ENCODE measurements around the gene ADAMTSL1.
A peak's percentile ranks its signal among the peaks of the same experiment; 100 is the strongest.

The ADAMTSL1 gene

DNA sequence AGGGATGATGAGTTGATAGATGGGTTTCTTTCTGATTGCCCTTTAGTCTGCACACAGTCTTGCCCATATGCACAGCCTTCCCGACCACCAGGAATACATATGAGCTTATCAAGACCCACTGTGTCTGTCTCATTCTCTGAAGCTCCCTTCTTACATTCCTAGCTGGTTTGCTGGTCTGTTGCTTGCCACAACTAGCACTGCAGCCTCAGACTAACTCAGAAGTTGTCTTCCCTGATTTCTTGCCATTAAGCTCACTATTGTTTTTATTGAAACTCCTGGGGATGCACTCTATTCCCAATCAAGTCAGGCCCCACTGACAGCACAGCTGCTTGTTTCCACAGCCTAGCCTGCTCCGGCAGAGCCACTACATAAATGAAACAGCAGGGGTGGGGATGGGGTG lies 461.6 kb downstream of the ADAMTSL1 start:
- Histone ChIP-seq H3K79me2 (ENCODE audit: insufficient read depth, low read length) (no peaks in the 10 kb centered on the region), H3K36me3 (ENCODE audit: insufficient read depth, low read length) (no peaks in the 10 kb centered on the region), H2AFZ (ENCODE audit: low read length) (no peak overlapping the region), H3K4me2 (ENCODE audit: low read depth, low read length, poor library complexity, severe bottlenecking) (peak overlapping the region; percentile 38), H3K9ac (ENCODE audit: low read depth, low read length, poor library complexity, severe bottlenecking) (no peak overlapping the region), H3K4me3 (ENCODE audit: low read length, poor library complexity, severe bottlenecking) (no peak overlapping the region), H3K4me1 (ENCODE audit: insufficient read depth, low read length, poor library complexity, severe bottlenecking) (peaks cover 16% of the 10 kb centered on the region), H3K9me2 (replicated peaks; ENCODE audit: low read depth, low read length) (no peaks in the 10 kb centered on the region), H4K20me1 (ENCODE audit: insufficient read depth, low read length, poor library complexity, severe bottlenecking) (no peaks in the 10 kb centered on the region), H3K9me3 (ENCODE audit: insufficient read depth, low read depth, low read length) (0 out of 2 replicates have a peak, but pooled peaks cover 4% of the 10 kb centered on the region), H3K27me3 (ENCODE audit: insufficient read depth, low read length, poor library complexity, severe bottlenecking) (no peaks in the 10 kb centered on the region), H3F3A (ENCODE audit: low read depth) (no peaks in the 10 kb centered on the region)
- TF ChIP-seq, protein P1, sequence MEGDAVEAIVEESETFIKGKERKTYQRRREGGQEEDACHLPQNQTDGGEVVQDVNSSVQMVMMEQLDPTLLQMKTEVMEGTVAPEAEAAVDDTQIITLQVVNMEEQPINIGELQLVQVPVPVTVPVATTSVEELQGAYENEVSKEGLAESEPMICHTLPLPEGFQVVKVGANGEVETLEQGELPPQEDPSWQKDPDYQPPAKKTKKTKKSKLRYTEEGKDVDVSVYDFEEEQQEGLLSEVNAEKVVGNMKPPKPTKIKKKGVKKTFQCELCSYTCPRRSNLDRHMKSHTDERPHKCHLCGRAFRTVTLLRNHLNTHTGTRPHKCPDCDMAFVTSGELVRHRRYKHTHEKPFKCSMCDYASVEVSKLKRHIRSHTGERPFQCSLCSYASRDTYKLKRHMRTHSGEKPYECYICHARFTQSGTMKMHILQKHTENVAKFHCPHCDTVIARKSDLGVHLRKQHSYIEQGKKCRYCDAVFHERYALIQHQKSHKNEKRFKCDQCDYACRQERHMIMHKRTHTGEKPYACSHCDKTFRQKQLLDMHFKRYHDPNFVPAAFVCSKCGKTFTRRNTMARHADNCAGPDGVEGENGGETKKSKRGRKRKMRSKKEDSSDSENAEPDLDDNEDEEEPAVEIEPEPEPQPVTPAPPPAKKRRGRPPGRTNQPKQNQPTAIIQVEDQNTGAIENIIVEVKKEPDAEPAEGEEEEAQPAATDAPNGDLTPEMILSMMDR (conservative IDR thresholded peaks at IDR 0.05; ENCODE audit: low read length) = no peak

DNA sequence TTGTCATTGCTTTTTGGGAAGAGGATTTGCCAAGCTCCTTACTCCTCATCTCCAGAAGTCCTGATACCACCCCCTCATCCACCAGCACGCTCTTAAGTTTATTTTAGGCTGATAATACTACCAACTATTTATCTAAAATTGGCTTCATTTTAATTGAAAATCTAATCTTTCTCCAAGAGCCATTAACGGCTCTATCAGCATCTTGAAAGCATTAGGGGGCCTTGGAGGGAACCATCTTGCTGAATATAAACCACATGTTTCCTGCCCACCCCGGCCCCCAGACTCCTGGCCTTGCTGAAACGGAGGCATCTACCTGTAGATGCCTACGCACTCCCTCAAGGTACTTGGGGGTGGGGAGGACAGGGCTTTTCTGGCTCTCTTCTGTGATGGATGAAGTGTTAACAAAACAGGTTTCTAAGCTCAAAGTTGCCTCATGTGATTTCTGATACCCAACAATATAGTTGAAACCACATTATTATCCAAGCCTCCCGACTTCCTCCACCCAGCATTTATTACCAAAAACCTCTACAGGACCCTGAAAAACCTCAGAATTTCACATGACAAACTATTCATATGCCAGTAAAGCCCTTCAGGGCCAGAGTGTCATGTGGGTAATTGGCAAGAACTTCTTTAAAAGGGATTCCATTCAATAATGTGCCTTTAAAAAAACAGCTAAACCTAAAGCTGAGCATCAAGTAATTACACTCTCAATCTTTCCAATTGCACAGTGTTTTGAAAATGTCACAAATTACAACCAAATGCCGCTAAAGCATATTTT lies 462.3 kb downstream of the ADAMTSL1 start:
- Histone ChIP-seq H3K36me3 (ENCODE audit: insufficient read depth, low read length) (no peaks in the 10 kb centered on the region), H3K27me3 (ENCODE audit: insufficient read depth, low read length, poor library complexity, severe bottlenecking) (no peaks in the 10 kb centered on the region), H3K9ac (ENCODE audit: low read depth, low read length, poor library complexity, severe bottlenecking) (no peak overlapping the region), H3K9me3 (ENCODE audit: insufficient read depth, low read depth, low read length) (0 out of 2 replicates have a peak, but pooled peaks cover 4% of the 10 kb centered on the region), H3K9me2 (replicated peaks; ENCODE audit: low read depth, low read length) (no peaks in the 10 kb centered on the region), H3K4me2 (ENCODE audit: low read depth, low read length, poor library complexity, severe bottlenecking) (peak overlapping the region; percentile 38), H3K4me3 (ENCODE audit: low read length, poor library complexity, severe bottlenecking) (peak overlapping the region; percentile 6), H3K4me1 (ENCODE audit: insufficient read depth, low read length, poor library complexity, severe bottlenecking) (peaks cover 16% of the 10 kb centered on the region), H3F3A (ENCODE audit: low read depth) (no peaks in the 10 kb centered on the region), H3K79me2 (ENCODE audit: insufficient read depth, low read length) (no peaks in the 10 kb centered on the region), H2AFZ (ENCODE audit: low read length) (peak overlapping the region; percentile 3; the same call in 1 of the 2 replicates), H4K20me1 (ENCODE audit: insufficient read depth, low read length, poor library complexity, severe bottlenecking) (no peaks in the 10 kb centered on the region)
- TF ChIP-seq, protein P1 (conservative IDR thresholded peaks at IDR 0.05; ENCODE audit: low read length) = no peak
- TF ChIP-seq EZH2phosphoT487 (IDR thresholded peaks at IDR 0.05; ENCODE audit: borderline replicate concordance) = no peak

DNA sequence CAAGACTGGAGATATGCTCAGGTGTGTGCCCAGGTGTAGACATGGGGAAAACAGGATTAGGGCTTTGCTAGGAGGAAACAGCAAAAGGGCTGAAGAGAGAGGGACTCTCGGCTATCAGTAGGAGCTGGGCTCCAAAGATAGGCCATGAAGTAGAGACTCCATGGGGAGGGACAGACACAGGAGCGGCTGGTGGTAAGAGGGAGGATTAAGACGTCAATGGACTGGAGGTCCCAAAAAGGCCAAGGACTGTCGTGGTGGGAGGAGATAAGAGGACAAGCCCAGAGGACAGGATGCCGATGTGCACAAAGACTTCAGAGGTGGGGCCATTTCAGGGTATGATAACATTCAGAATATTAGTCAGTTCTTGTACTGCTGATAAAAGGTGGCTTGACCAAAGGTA lies 466.0 kb downstream of the ADAMTSL1 start:
- no peaks in the 10 kb centered on the region for H3K79me2 ChIP-seq (ENCODE audit: insufficient read depth, low read length)
- TF ChIP-seq, protein P1 (conservative IDR thresholded peaks at IDR 0.05; ENCODE audit: low read length) = no peak
- TF ChIP-seq EZH2phosphoT487 (IDR thresholded peaks at IDR 0.05; ENCODE audit: borderline replicate concordance) = no peak
- H3K9ac ChIP-seq (ENCODE audit: low read depth, low read length, poor library complexity, severe bottlenecking) = no peak overlapping the region

More for the DNA sequence above, 466.0 kb downstream of the ADAMTSL1 start:
- no peaks in the 10 kb centered on the region for H3F3A ChIP-seq (ENCODE audit: low read depth)
- H3K4me2 ChIP-seq (ENCODE audit: low read depth, low read length, poor library complexity, severe bottlenecking) = no peak overlapping the region
- H3K36me3 ChIP-seq (ENCODE audit: insufficient read depth, low read length) = no peaks in the 10 kb centered on the region
- no peaks in the 10 kb centered on the region for H3K27me3 ChIP-seq (ENCODE audit: insufficient read depth, low read length, poor library complexity, severe bottlenecking)
- no peaks in the 10 kb centered on the region for H3K9me3 ChIP-seq (ENCODE audit: insufficient read depth, low read depth, low read length)
- no peaks in the 10 kb centered on the region for H4K20me1 ChIP-seq (ENCODE audit: insufficient read depth, low read length, poor library complexity, severe bottlenecking)
- H2AFZ ChIP-seq (ENCODE audit: low read length) = no peak overlapping the region
- no peaks in the 10 kb centered on the region for H3K9me2 ChIP-seq (replicated peaks; ENCODE audit: low read depth, low read length)
- peaks cover 16% of the 10 kb centered on the region for H3K4me1 ChIP-seq (ENCODE audit: insufficient read depth, low read length, poor library complexity, severe bottlenecking)
- no peak overlapping the region for H3K4me3 ChIP-seq (ENCODE audit: low read length, poor library complexity, severe bottlenecking)
